Measurements from ENCODE around the gene EAF2.

EAF2 gene

GRCh38 chr3:121863801-121864200 lies 28.8 kb downstream of the EAF2 start:
- no peak for DNase-seq

DNA sequence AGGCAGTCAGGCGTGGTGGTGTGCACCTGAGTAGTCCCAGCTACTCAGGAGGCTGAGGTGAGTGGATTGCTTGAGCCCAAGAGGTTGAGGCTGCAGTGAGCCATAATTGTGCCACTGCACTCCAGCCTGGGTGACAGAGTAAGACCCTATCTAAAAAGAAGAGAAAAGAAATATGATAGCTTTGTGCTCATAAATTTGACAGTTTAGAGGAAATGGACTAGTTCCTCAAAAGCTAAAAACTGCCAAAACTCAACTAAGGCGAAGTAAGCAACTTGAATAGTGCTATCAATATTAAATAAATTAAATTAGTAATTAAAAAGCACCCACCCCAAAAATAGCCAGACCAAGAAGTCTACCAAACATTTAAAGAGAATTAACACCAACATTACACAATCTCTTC lies 34.7 kb downstream of the EAF2 start:
- DNase-seq = no peak

- DNase-seq = no peak
Measured at GRCh38 chr3:121870717-121871116, 35.7 kb downstream of the EAF2 start.

DNA sequence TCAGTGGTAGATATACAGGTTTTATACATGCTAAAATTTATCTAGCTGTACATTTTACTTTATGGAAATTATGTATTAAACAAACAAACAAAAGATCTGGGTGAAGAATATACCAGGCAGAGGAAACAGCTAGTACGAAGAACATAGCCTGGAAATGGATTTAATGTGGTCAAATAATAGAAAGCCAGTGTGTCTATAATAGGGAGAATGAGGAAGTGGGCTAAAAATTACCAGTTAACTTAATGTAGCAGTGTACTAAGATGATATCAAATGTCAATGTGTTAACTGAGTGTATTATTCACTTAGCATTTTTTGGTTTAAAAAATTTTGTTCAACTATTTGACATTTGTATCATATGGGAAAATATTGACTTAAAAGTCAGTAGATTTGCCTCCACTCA lies 36.4 kb downstream of the EAF2 start:
- no peak for DNase-seq

DNA sequence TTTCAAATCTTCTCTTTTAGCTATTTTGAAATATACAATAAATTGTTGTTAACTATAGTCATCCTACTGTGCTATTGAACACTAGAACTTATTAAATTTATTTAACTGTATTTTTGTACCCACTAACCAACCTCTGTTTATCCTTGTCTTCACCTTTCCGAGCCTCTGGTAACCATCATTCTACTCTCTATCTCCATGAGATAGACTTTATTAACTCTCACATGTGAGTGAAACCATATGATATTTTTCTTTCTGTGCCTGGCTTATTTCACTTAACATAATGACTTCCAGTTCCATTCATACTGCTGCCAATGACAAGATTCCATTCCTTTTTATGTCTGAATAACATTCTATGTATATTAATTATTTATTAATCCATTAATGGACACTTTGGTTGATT lies 43.4 kb downstream of the EAF2 start:
- DNase-seq = no peak

DNA sequence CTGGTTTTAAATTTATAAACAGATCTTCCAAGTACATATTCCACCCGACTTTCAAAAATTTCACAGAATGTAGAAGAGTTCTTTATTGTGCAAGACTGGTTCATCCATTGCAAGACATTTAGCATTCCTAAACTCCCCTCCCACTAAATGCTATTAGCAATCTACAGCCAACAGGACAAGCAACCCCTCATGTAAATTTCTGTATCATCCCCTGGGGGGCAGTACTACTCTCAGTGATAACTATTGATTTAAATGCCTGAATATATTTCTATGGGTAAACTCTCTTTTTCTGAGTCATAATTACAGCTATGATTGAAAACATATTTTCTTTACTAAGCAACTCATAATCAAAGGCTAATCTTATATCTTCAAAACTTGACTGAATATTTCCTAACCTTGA lies 48.5 kb downstream of the EAF2 start:
- DNase-seq = no peak

- DNase-seq = no peak
Measured at GRCh38 chr3:121885386-121885785, 50.4 kb downstream of the EAF2 start.

DNA sequence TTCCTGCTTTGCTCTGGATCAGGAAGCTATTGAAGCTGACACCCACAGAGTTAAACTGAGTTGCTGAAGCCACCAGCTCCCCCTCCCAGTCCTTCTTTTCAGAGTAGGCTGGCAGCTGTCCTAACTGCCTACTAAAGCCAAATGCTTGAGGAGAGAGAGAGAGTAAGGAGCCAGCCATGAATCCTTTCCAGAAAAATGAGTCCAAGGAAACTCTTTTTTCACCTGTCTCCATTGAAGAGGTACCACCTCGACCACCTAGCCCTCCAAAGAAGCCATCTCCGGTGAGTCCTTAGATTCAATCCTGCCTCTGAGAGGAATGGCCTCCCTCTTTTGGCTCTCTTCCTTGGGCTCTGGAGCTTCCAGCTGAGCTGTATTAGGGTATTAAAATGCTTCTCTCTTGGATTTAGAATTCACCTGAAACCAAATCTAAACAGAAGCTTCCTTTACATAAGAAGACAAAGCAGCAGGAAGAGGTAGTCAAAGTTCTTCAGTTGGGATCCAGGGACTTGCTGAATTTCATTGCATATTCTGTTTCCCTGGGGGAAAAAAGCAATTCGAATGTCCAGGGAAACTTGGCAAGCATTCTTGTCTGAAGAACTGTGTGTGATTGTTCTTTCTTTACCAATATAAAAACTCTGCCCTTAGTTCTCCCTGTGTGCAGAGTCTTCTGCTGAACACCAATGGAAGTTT lies 59.4 kb downstream of the EAF2 start, which contains the start of gene SLC15A2:
Gene SLC15A2 (plus strand): TSS at position 101 of the 690 bp plus-strand sequence. CDS start 76 bp downstream, at position 177.
- no peak for DNase-seq

- DNase-seq = no peak
Measured at GRCh38 chr3:121895121-121895520, 60.1 kb downstream of the EAF2 start.

- no peak for DNase-seq
Measured at GRCh38 chr3:121895736-121896135, 60.7 kb downstream of the EAF2 start.

DNA sequence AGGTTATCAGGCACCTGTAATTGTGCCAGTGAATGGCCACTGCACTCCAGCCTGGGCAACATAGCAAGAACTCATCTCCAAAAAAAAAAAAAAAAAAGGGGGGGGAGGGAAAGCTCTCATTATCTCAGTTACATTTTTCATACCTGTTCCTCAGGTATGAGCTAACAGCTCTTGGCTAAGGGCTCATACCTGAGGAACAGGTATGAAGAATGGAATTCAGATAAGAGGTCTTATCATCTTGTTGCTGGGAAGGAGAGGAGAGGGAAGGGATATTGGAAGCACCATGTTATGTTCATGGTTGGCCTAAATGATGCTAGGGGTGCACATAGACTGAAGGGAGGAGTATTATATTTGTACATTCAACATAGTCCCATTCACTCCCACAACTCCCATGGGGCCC lies 61.8 kb downstream of the EAF2 start:
- no peak for DNase-seq

DNA sequence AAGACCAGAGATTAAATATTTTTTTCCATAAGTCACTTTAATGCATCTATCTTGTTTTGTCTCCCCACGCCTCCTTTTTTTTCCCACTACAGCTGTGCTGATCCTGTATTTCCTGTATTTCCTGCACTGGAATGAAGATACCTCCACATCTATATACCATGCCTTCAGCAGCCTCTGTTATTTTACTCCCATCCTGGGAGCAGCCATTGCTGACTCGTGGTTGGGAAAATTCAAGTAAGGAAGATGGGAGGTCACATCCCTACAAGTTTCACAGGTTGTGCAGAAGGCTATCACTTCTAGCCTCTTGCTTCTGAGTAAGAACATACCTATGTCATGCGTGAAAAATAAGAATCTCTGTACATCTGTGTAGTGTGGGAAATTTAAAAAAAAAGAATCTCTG lies 62.3 kb downstream of the EAF2 start:
- no peak for DNase-seq

GRCh38 chr3:121913305-121913990 lies 78.4 kb downstream of the EAF2 start:
- no peak for DNase-seq

DNA sequence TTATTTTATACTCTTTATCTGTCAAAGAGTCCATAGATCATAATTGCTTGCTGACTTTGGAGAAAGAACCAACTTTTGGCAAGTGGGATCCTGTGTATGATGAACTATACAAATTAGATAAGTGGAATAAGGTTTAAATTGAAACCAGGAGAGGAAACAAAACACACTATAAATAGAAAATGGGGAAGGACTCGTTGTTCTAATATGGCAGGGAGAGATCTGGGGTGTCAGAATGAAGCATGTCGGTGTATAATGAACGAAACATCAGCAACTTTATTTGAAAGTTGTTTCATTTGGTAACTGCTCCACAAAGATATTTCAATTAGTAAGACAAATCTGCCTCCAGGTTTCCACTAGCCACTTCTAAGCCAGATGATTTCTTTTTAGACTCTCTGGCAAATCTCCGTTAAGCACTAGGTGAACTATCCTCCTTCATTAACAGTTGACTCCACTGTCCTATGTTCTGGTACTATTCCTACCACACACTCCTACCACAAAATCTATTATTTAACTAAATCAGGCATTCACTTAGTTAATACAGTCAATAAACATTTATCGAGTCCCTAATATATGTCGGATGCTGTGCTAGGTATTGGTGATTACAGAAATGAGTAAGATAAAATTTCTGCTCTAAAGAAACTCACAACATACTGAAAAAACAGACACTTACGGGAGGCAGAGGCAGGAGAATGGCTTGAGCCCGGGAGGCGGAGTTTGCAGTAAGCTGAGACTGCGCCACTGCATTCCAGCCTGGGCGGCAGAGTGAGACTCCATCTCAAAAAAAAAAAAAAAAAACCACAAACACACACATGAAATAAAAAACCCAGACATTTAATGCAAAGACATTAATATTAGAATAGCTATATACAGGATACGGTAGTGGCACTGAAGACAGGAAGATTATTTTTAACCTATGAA lies 79.3 kb downstream of the EAF2 start:
- DNase-seq = no peak

GRCh38 chr3:121916189-121916588 lies 81.2 kb downstream of the EAF2 start:
- DNase-seq = no peak

DNA sequence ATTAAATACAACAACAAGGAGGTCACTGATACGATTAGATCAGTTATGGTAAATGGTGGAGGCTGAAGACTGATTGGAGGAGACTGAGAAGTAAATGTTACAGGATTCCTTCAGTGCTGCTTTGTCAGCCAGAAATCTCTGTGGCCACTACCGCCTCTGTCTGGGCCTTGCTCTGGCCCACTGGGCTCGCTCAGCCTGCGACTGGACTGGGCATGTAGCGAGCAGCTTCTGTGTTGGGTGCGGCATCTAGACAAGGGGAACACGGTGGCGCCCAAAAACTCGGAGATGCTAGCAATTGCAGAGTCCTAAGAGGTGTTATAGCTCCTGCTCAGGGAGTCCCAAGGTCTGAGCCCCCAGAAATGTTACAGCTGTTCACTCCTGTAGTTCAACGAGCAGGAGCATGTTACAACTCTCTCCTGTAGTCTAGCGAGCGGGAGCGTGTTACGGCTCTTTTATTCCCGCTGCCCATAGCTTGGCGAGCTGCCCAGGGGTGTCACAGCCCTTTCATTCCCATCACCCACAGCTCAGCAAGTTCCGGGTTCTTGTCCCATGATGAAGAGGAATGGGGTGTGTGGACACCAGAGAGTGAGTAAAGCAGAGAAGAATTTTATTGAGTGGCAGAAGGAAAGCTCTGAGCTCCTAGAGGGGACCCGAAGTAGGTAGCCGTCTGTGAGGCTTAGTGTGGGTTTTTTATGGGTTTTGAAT lies 83.9 kb downstream of the EAF2 start:
- no peak for DNase-seq

- DNase-seq = no peak
Measured at GRCh38 chr3:121924734-121925133, 89.7 kb downstream of the EAF2 start.

DNA sequence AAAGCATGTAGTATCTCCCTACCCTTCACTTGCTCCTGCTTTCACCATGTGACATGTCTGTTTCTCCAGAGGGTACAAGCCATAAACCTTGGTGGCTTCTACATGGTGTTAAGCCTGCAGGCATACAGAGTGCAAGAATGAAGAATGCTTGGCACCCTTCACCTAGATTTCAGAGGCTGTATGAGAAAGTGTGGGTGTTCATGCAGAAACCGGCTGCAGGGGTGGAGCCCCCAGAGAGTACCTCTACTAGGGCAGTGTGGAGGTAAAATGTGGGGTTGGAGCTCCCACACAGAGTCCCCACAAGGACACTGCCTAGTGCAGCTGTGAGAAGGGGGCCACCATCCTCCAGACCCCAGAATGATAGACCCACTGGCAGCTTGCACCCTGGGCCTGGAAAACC lies 91.4 kb downstream of the EAF2 start:
- no peak for DNase-seq

All from SHP77 treated with DMSO at 0.1 percent for 48 hours (cell line).